GM06990 (cell line): ENCODE data around the gene SPAG17.

Experiments
- DNase-seq: peaks from one replicate; pipeline ENCODE4 v3.0.0-alpha.2; 2011; ENCODE audit not compliant: insufficient read length; ENCODE audit errors: extremely low read depth
- H3K27me3 ChIP-seq: replicated peaks from 2 replicates; pipeline ENCODE4 v1.6.0; 2011; ENCODE audit warnings: low read length; ENCODE audit not compliant: control insufficient read depth, insufficient read depth
- H3K36me3 ChIP-seq: 2 replicates; pipeline ENCODE4 v1.5.1; 2011; ENCODE audit warnings: low read length; ENCODE audit not compliant: control insufficient read depth, insufficient read depth
- H3K4me3 ChIP-seq: replicated peaks from 2 replicates; pipeline ENCODE4 v1.5.1; 2011; ENCODE audit warnings: low read depth, mild to moderate bottlenecking, control low read depth, low read length
- TF ChIP-seq, protein P1 (sequence below): IDR thresholded peaks from 2 replicates; pipeline ENCODE4 v1.5.1; 2011; ENCODE audit warnings: low read length, control low read depth, mild to moderate bottlenecking, inconsistent platforms; ENCODE audit not compliant: insufficient read depth, poor library complexity, severe bottlenecking

Gene SPAG17

DNA sequence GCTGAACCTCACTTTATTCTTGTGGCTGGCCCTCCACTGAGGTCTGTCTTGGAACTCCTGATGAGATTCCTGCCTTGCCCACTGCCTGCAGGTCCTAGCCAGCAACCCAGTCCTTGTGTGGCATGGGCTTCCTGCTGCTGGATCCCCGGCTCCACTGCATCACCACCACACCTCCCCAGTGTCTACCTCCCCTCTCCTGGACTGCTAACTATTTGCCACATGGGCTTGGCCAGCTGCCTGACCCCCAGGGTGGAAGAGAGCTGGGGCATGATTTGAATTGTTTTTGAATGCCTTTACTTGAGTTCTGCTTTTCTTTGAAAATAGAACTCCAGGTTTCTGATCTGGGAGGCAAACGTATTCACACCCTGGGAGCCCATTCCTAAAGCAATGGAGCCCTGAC is 41.2 kb downstream of the SPAG17 start:
- TF ChIP-seq, protein P1, sequence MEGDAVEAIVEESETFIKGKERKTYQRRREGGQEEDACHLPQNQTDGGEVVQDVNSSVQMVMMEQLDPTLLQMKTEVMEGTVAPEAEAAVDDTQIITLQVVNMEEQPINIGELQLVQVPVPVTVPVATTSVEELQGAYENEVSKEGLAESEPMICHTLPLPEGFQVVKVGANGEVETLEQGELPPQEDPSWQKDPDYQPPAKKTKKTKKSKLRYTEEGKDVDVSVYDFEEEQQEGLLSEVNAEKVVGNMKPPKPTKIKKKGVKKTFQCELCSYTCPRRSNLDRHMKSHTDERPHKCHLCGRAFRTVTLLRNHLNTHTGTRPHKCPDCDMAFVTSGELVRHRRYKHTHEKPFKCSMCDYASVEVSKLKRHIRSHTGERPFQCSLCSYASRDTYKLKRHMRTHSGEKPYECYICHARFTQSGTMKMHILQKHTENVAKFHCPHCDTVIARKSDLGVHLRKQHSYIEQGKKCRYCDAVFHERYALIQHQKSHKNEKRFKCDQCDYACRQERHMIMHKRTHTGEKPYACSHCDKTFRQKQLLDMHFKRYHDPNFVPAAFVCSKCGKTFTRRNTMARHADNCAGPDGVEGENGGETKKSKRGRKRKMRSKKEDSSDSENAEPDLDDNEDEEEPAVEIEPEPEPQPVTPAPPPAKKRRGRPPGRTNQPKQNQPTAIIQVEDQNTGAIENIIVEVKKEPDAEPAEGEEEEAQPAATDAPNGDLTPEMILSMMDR = no peak
- Histone ChIP-seq H3K4me3 (no peak overlapping the region), H3K36me3 (no peaks in the 10 kb centered on the region), H3K27me3 (no peaks in the 10 kb centered on the region)
- no peak for DNase-seq

DNA sequence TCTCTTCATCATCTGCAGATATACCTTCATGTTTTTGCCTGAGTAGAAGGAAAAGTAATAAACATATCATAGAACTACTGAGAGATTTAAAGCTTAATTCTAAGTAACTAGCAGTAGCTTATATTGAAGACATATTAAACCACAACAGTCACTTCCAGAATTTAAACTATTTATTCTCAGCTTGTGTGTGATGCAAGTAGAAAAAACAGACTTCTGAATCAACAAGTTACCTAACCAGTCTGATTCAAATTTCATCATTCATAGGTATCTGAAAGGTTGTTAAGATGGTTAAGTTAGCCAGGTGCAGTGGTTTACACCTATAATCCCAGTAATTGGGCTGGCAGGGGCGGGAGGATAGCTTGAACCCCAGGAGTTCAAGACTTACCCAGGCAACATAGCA is 41.9 kb downstream of the SPAG17 start:
- TF ChIP-seq, protein P1 = no peak
- Histone ChIP-seq H3K4me3 (no peak overlapping the region), H3K36me3 (no peaks in the 10 kb centered on the region), H3K27me3 (no peaks in the 10 kb centered on the region)
- no peak for DNase-seq

DNA sequence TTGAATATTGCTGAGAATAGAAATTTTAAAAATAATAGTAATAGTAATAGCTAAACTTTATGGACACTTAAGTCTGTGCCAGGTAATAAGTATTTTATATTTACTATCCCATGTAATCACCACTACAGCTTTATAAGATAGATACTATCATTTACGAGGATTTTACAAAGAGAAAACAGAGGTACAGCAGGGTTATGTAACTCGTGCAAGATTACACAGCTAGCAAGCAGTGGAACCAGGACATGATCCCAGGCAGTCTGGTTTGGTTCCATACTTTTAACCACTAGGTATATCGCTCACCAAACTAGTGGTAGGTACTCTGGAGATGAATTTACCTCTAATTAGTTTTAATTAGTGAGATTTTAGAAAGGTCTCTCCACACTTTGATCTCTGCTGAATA is 42.5 kb downstream of the SPAG17 start:
- Histone ChIP-seq H3K27me3 (no peaks in the 10 kb centered on the region), H3K4me3 (no peak overlapping the region), H3K36me3 (no peaks in the 10 kb centered on the region)
- DNase-seq = no peak
- TF ChIP-seq, protein P1 = no peak

DNA sequence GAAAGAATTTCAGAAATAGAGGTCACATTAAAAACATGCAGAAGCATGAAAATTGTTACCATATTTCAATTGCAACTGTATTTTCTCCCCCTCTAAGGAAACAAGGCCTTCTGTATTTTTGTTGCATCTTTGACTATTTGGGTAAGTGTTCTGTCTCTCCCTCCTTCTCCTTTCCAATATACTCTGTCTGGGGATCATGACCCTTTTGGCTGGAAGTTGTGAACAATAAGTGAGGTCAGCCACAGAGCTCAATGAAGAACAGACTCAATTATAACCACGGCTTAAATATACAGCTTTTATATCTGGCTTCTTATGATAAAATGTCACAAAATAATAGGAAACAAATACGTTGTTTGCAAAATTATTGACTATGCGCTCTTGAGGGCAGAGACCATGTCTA is 47.1 kb downstream of the SPAG17 start:
- Histone ChIP-seq H3K27me3 (no peaks in the 10 kb centered on the region), H3K4me3 (no peak overlapping the region), H3K36me3 (no peaks in the 10 kb centered on the region)
- TF ChIP-seq, protein P1 = no peak
- DNase-seq = no peak

DNA sequence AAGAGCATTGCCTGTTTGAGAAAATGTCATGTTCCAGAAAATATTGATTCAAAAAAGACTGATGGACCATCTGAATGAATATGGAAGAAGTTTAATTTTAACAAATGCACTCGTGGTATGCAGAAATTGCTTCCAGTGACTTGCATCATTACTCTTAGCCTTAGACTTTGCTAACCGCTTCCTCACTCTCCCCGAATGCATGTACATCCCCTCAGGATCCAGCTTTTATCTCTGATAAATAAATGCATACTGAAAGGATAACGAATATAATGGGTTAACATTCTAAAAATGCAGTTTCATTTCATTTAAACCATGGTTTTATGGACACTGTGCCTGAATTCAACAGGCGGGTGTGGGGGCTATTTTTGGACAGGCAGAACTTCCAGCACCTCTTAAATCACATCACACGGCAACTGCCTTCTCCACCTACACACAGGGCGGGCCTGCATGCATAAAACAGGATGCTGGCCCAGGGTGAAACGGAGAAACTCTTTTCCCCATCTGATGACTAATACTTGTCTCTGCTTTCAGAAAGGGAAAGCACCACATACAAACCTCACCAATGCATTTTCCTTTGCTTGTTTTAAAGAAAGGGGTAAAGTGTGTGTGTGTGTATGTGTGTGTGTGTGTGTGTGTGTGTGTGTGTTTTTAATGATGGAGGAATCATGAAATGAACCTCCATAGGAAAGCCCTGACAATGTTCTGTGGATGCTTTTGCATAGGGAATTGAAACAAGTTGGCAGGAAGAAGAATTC is 48.7 kb downstream of the SPAG17 start:
- H3K4me3 ChIP-seq = no peak overlapping the region
- DNase-seq = peak; percentile 17
- H3K27me3 ChIP-seq = no peaks in the 10 kb centered on the region
- H3K36me3 ChIP-seq = no peaks in the 10 kb centered on the region
- TF ChIP-seq, protein P1 = no peak

DNA sequence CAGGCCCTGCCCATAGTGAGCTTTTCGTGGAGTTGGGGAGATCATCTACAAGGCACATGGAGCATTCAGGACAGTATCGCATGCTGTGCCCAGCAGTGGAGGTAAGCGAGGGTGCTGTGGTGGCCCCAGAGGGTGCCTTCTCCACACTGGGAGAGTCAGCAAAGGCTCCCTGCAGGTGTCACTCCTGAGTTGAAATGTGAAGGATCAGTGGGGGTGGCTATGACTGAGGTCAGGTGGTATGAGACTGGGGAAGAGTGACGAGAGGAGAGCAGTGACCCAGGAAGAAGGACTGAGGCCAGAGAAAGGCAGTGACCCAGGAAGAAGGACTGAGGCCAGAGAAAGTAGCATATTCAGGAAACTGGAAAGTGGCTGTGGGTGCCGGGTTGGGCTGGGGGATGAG is 53.0 kb downstream of the SPAG17 start:
- no peaks in the 10 kb centered on the region for H3K27me3 ChIP-seq
- TF ChIP-seq, protein P1 = peak; percentile 7
- DNase-seq = no peak
- H3K36me3 ChIP-seq = no peaks in the 10 kb centered on the region
- H3K4me3 ChIP-seq = no peak overlapping the region
